Measurements from ENCODE around the gene HOXB5.

- TF ChIP-seq POLR2A (IDR thresholded peaks at IDR 0.05) (no peak), CTCF (IDR thresholded peaks at IDR 0.05) (peak in 3 of 12 donors; percentile 9 to 30 (median 11))
Measured at GRCh38 chr17:48543107-48543853, 50.3 kb downstream of the HOXB5 start.
